HG03280 (cell line): ENCODE results near the gene KLHL36.

Experiments
- ATAC-seq: cut with Tn5 transposase; IDR thresholded peaks from one replicate; pipeline ENCODE4 v1.9.1; 2021; ENCODE audit warnings: mild to moderate bottlenecking, moderate library complexity; ENCODE audit not compliant: unreplicated experiment

KLHL36 gene

DNA sequence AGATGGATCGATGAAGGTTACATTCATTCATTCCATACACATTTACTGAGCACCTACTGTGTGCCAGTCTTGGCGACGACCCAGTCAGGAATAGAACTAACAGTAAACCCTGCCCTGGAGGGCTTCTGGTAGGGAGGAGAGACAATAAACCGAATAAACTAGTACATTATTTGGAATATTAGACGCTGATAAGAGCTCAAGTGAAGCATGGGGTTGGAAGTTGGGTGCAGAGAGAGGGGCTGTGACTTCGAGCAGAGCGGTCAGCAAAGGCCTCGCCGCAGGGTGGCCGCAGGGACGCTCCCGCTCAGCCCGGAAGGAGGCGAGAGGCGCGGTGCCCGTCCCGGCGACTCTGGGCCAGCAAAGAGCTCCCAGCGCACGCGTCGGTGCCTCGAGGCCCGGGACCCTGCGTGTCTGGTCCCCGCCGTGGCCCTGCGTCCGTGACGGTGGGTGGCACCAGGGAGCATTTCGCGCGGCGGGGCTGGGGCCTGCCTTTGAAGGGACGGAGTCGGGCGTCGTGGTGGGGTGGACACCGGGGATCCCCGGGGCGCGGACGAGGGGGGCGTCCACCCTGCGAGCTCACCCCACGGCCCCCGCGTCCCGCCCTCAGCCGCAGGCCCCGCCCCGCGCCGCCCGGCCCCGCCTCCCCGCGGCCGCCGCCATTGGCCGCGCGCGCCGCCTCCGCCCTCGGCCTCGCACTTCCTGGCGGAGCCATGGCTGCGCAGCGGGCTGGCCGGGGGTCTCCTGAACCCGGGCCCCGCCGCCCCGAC is at the start of gene KLHL36:
KLHL36 (plus strand) TSS at position 684 of the 767 bp plus-strand sequence. CDS start 2,357 bp downstream, outside the sequence.
- peak; percentile 76 for ATAC-seq

GRCh38 chr16:84599521-84600202 is 48.6 kb upstream of the KLHL36 start:
- no peak for ATAC-seq

DNA sequence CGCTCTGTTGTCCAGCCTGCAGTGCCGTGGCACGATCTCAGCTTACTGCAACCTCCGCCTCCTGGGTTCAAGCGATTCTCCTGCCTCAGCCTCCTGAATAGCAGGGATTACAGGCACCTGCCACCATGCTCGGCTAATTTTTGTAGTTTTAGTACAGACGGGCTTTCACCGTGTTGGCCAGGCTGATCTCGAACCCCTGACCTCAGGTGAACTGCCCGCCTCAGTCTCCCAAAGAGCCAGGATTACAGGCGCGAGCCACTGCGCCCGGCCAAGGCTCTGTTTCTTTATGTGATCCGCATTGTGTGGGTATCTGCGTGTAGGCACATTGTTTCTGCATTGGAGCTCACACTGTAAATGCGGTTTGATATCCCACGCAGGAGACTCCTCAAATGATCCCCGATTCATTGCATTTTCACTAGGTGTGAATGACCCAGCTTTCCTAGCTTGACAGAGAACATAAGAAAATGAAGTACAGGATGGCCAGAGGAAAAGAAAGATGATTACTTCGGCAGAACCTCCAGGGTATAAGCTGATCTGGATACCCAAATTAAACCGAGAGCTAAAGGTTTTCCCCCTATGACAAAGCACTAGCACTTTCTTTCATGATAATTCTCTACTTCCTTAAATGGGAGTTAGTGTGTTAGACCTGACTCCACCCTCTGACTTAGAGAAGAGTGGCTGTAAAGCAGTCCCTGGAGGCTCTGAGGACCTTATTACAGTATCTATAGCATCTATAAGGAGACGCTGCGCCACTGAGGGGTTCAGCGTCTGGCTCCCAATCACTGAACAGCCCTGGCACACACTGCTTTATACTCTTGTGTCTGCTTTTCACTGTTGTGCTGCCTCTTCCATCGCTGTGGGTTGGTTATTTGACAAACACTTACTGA is 47.7 kb upstream of the KLHL36 start:
- ATAC-seq, result peak; percentile 66

- ATAC-seq, result no peak
Observed at GRCh38 chr16:84603140-84603816, 45.0 kb upstream of the KLHL36 start.

GRCh38 chr16:84603940-84604339 is 44.4 kb upstream of the KLHL36 start:
- no peak for ATAC-seq

DNA sequence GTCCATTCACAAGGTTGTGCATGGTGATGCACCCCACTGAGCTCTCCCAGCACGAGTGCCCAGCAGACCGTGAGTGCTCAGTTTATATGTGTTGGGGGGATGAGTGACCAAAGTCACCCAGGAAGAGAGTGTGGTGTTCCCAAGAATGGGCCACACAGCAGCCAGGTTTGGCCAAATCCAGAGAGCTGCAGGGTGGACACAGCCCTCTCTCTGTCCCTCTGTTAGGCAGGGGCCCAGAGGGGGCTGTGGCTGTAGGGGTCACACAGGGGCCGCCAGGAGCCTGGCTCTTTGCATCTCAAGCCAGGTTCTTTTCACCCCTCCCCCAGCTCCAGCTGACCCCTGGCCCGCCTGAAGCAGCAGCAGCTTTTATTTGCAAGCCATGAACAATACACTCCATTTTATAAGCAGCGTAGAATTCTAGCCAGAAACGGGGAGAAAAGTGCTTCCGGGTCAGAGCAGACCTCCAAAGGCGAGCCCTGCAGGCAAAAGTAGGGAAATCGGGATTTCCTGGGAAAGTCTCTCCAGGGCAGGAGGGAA is 43.8 kb upstream of the KLHL36 start:
- ATAC-seq, result no peak

DNA sequence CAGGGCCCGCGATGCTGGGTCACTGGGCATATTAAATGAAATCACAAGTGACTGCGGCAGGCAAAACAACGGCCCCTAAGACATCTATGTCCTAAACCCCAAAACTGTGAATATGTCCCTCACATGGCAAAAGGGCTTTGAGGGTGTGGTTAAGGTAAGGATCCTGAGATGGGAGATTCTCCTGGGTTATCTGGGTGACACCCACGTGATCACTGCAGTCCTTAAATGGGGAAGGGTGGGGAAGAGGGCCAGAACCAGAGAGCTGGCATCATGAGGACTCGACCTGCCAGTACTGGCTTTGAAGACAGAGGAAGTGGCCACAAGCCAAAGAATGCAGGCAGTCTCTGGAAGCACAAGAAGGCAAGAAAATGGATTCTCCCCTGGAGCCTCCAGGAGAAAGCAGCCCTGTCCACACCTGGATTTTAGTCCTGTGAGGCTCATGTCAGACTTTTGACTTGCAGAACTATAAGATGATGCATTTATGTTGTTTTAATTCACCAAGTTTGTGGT is 42.9 kb upstream of the KLHL36 start:
- no peak for ATAC-seq

GRCh38 chr16:84606081-84606875 is 42.0 kb upstream of the KLHL36 start:
- no peak for ATAC-seq

- ATAC-seq, result no peak
Observed at GRCh38 chr16:84607061-84607460, 41.2 kb upstream of the KLHL36 start.

GRCh38 chr16:84607694-84608093 is 40.6 kb upstream of the KLHL36 start:
- no peak for ATAC-seq

DNA sequence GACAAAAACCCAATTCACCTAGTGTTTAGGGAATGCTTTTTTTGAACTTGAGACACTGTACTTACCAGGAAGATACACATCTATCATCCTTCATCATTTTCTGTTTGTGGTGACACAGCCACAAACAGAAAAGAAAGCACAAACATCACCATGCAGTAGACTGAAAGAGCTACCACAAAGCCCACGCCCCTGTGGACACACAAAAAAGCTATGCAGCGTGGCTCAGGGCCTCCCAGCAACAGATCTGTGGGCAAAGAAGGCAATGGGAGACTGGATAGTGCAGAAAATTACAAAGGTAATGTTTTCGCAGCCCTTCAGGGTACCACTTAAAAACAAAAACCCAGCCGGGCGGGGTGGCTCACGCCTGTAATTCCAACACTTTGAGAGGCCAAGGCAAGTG is 40.0 kb upstream of the KLHL36 start:
- ATAC-seq, result no peak

GRCh38 chr16:84609563-84610177 is 38.6 kb upstream of the KLHL36 start:
- ATAC-seq, result no peak

DNA sequence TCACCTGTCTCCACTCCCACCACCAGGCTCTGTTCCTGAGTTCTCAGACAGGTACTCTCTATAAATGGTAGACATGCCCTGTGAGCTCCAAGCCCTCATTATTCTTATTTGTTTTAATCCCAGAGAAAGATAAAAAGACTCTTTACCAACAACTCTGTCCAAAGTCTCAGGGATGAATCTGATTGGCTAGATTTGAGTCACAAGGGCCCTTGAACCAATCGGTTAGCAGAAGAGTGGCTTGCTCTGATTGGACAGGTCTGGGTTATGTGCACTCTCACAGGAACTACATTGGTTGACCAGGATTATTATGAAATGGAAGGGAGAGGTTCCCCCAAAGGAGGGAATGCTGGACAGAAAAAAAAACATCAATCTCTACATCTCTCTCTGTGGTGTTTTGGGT is 37.9 kb upstream of the KLHL36 start:
- no peak for ATAC-seq

- no peak for ATAC-seq
Observed at GRCh38 chr16:84611041-84611440, 37.3 kb upstream of the KLHL36 start.

DNA sequence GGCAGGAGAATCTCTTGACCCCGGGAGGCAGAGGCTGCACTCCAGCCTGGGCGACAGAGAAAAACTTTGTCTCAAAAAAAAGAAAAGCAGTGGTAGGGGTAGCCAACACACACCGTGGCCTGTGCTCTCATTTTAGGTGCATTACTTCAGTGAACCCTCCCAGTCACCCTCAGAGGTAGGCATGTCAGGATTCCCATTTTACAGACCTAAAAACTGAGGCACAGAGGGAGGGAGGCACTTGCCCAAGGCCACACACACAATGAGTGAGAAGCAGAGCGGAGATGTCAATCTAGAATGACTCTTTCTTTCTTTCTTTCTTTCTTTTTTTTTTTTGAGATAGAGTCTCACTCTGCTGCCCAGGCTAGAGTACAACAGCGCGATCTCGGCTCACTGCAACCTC is 35.6 kb upstream of the KLHL36 start:
- ATAC-seq, result no peak

- no peak for ATAC-seq
Observed at GRCh38 chr16:84613408-84614072, 34.8 kb upstream of the KLHL36 start.

DNA sequence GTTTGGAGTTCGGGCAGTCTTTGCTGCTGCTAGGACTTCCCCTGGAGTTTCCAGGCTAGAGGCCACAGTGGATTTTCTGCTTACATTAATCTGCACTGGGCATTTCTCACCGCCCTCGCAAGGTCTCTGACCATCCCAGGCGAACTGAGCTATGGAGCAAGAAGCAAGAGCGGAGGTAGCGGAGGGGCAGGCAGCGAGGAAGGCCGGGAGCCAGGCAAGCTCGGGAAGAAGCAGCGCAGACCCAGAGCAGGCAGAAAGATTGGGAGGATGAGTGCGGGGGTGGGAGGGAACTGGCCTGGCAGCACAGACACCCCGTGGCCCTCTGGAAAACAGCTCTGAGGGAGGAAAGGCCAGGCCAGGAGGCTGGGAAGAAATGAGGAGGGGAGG is 34.2 kb upstream of the KLHL36 start:
- no peak for ATAC-seq

GRCh38 chr16:84614623-84614967 is 33.7 kb upstream of the KLHL36 start:
- no peak for ATAC-seq
